Mucosa of rectum (tissue), 2 donors: ENCODE measurements around the gene LRP6.

Experiments
- H3K27ac ChIP-seq, 2 donors: one replicate each; pipeline ENCODE4 v1.7.0; 2013; ENCODE audit warnings: inconsistent platforms in 2 of 2, low read depth in 2 of 2, low read length in 2 of 2
- H3K27me3 ChIP-seq, 2 donors: one replicate each; pipeline ENCODE4 v1.7.0; 2013; ENCODE audit warnings: low read length in 2 of 2; ENCODE audit not compliant: control insufficient read depth in 2 of 2, insufficient read depth in 2 of 2
- H3K36me3 ChIP-seq, 2 donors: one replicate each; pipeline ENCODE4 v1.7.0; 2013; ENCODE audit warnings: low read length in 2 of 2; ENCODE audit not compliant: control insufficient read depth in 2 of 2, insufficient read depth in 2 of 2
- H3K4me1 ChIP-seq, 2 donors: one replicate each; pipeline ENCODE4 v1.7.0; 2013; ENCODE audit warnings: low read length in 2 of 2, mild to moderate bottlenecking in 1 of 2; ENCODE audit not compliant: control insufficient read depth in 2 of 2, insufficient read depth in 2 of 2
- H3K4me3 ChIP-seq, 2 donors: one replicate each; pipeline ENCODE4 v1.7.0; 2013; ENCODE audit warnings: low read length in 2 of 2
- H3K9ac ChIP-seq, 2 donors: one replicate each; pipeline ENCODE4 v1.7.0; 2013; ENCODE audit warnings: low read length in 2 of 2, low read depth in 1 of 2, mild to moderate bottlenecking in 1 of 2
- H3K9me3 ChIP-seq, 2 donors: one replicate each; pipeline ENCODE4 v1.7.0; 2013; ENCODE audit warnings: low read length in 2 of 2; ENCODE audit not compliant: control insufficient read depth in 2 of 2
- donor health status: healthy.
- donor health status: Normal muscosa, but diverticular disease.

Gene LRP6

DNA sequence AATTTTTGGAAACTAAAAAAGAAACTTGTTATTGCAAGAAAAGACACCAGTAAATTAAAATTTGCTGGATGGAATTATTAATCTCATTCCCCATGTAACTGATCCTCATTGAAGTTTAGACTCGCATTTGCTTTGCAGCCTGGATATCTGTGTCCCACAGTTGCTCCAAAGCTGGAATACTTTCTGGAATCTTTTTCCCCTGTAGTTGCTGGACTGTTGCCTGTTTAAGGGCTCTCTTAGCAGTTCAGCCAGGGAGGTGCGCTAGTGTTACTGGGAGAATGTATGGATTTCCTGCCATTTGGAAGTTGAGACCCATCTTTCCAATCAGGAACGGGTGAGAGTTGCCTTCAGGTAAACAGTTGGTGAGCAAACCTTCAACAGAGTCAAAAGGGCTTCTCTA, 175.8 kb downstream of the LRP6 start:
- no peaks in the 10 kb centered on the region for H3K27me3 ChIP-seq
- peaks cover 0 to 2% of the 10 kb centered on the region in 2 donors for H3K4me1 ChIP-seq
- H3K9me3 ChIP-seq, result no peaks in the 10 kb centered on the region
- H3K4me3 ChIP-seq, result no peak overlapping the region
- no peak overlapping the region for H3K27ac ChIP-seq
- H3K9ac ChIP-seq, result no peak overlapping the region
- peaks cover 22 to 24% of the 10 kb centered on the region in 2 donors for H3K36me3 ChIP-seq

DNA sequence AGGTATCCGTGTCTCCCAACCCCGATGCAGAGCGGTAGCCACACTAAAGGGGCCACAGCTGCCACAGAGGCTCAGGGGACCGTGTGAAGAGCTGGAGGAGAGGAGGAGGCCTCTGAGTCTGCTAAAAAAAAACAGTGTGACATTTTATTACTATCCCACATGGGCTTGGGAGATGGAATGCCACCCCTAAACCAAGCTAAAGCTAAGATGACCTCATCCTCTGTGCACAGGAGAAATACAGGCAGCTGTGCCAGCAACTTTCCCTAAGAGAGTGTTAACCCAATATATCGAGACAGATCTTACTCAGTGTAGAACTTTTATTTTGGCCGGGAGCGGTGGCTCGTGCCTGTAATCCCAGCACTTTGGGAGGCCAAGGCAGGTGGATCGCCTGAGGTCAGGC, 178.1 kb downstream of the LRP6 start:
- H3K4me1 ChIP-seq, result peaks cover 0 to 11% of the 10 kb centered on the region in 2 donors
- H3K9me3 ChIP-seq, result no peaks in the 10 kb centered on the region
- no peak overlapping the region for H3K9ac ChIP-seq
- no peaks in the 10 kb centered on the region for H3K27me3 ChIP-seq
- no peak overlapping the region for H3K4me3 ChIP-seq
- H3K36me3 ChIP-seq, result peaks cover 9 to 19% of the 10 kb centered on the region in 2 donors
- H3K27ac ChIP-seq, result no peak overlapping the region

DNA sequence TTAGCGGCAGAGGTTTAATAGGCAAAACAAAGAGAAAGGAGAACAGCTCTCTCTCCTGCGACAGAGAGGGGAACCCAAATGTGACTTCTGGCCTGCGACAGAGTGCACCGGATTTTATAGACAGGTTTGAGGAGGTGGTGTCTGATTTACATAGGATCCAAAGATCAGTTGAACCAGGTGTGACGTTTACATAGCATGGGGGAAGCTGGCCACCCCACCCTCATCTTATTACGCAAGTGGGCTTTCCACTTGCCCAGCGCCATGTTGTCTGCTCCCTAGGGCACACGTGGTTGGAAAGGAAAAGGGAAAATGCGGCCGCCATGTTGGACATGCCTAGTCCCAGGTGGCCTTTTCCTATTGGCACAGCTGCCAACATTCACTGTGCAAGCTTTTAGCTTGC, 178.7 kb downstream of the LRP6 start:
- Histone ChIP-seq H3K9me3 (no peaks in the 10 kb centered on the region), H3K27ac (no peak overlapping the region), H3K4me1 (peaks cover 0 to 11% of the 10 kb centered on the region in 2 donors), H3K4me3 (no peak overlapping the region), H3K27me3 (no peaks in the 10 kb centered on the region), H3K9ac (no peak overlapping the region), H3K36me3 (peaks cover 9 to 19% of the 10 kb centered on the region in 2 donors)

DNA sequence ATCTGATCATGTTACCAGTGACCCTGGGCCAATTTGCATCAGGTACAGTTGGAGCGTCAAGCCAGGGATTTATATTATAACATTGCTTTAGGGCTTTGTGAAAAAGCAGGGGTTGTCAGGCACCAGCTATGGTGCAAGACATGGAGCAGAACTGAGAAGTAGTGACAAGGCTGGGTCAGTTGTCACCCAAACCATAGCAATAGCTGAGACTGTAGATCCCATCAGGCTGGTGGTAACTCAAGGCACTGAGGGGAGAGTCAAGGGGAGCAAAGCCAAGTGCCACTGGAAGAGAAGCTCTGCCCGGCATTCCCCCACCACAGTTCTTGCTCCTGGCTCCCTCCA, 179.2 kb downstream of the LRP6 start:
- H3K9me3 ChIP-seq, result no peaks in the 10 kb centered on the region
- H3K27me3 ChIP-seq, result no peaks in the 10 kb centered on the region
- peaks cover 0 to 11% of the 10 kb centered on the region in 2 donors for H3K4me1 ChIP-seq
- H3K36me3 ChIP-seq, result peaks cover 9 to 19% of the 10 kb centered on the region in 2 donors
- no peak overlapping the region for H3K4me3 ChIP-seq
- no peak overlapping the region for H3K9ac ChIP-seq
- no peak overlapping the region for H3K27ac ChIP-seq

DNA sequence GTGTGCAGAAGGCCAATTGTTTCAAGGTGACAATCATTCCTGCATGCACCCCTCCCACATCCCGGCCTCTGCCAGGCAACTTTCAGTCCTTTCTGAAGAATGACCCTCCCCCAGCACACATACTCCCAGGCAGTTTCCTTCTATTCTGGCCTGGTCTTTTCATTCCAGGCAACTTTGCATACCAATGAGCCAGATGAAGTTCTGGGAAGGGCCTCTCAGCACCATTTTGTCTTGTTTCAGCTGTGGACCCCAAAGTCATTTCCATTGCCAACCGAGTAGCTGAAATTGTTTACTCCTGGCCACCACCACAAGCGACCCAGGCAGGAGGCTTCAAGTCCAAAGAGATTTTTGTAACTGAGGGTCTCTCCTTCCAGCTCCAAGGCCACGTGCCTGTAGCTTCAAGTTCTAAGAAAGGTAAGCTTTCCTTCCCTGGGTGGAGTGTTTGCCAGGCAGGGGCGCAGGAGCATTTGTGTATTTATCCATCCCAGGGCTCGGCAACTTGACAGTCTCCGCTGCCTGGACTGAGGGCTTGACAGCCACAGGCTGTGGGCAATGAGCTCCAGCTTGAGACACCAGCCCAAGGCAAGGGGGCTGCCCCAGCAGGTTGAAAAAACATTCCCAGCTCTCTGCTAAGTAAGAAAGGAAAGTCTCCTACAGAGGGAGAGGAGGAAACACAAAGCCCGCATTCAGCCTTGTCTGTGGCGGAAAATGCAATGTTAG, 179.7 kb downstream of the LRP6 start:
- H3K9ac ChIP-seq, result no peak overlapping the region
- H3K27me3 ChIP-seq, result no peaks in the 10 kb centered on the region
- H3K4me3 ChIP-seq, result no peak overlapping the region
- H3K36me3 ChIP-seq, result peaks cover 9 to 19% of the 10 kb centered on the region in 2 donors
- H3K9me3 ChIP-seq, result no peaks in the 10 kb centered on the region
- peaks cover 3 to 15% of the 10 kb centered on the region in 2 donors for H3K4me1 ChIP-seq
- no peak overlapping the region for H3K27ac ChIP-seq

DNA sequence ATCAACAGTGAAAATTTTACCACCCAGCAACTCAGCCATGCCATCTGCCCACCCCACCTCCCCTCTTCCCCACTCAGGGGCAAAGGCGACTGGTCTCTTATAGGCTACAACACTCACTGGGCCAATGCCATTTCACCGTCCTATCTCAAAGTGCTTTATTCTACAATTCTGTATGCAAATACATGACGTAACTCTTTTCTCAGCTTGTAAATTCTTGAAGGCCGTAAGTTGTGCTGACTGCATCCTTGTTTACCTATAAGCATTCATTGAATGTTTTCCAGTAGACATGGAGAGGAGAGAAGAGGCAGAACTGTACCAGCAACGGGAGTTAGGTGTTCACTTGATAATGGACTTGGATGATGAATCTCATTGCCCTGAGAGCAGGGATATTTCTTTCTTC, 180.5 kb downstream of the LRP6 start:
- Histone ChIP-seq H3K36me3 (peaks cover 9 to 16% of the 10 kb centered on the region in 2 donors), H3K9ac (no peak overlapping the region), H3K4me3 (no peak overlapping the region), H3K9me3 (no peaks in the 10 kb centered on the region), H3K27me3 (no peaks in the 10 kb centered on the region), H3K27ac (peak overlapping the region in 1 of 2 donors; percentile 46), H3K4me1 (peaks cover 3 to 18% of the 10 kb centered on the region in 2 donors)

DNA sequence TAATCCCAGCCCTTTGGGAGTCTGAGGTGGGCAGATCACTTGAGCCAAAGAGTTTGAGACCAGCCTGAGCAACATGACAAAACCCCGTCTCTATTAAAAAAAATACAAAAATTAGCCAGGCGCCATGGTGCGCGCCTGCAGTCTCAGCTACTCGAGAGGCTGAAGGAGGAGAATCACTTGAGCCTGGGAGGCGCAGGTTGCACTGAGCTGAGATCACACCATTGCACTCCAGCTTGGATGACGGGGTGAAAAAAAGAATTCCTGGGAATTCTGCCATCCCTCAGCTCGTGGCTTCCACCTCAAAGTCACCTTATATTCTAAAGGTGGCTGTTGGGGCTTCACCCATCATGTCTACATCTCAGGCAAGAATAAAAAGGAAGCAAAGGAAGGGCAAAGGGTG, 183.2 kb downstream of the LRP6 start:
- Histone ChIP-seq H3K36me3 (peaks cover 13 to 15% of the 10 kb centered on the region in 2 donors), H3K4me3 (no peak overlapping the region), H3K9me3 (no peaks in the 10 kb centered on the region), H3K9ac (no peak overlapping the region), H3K27ac (no peak overlapping the region), H3K27me3 (no peaks in the 10 kb centered on the region), H3K4me1 (peaks cover 3 to 18% of the 10 kb centered on the region in 2 donors)

DNA sequence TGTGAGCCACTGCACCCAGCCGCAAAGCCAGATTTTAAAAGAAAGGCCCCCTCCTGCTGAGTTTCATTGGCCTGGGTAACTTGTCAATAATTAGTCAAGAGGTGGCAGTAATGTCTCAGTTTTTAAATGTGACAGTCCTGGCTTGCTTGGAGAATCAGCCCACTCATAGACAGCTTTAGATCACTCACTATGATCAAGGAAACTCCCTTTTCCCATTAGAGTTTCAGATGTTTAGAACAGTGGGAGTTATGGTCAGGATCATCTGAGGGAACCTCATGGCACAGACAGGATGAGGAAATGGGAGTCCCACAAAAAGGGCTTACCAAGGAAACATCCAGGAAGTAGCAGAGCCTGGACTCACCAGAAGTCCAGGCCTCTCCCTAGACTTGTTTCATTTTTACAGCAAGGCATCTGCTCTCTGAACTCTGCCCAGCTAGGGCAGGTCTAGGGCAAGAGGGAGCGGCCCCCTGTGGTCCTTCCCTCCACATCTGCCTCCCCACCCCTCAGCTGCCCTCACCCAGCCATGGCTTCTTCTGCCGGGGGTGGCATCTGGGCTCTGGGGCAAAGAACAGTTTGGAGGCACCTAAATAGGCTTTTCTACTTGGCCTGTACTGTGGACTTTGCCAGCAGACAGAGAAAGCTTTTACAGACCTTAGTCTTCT, 184.9 kb downstream of the LRP6 start:
- Histone ChIP-seq H3K9ac (peak overlapping the region in 1 of 2 donors; percentile 3), H3K36me3 (peaks cover 8 to 10% of the 10 kb centered on the region in 2 donors), H3K4me3 (no peak overlapping the region), H3K27me3 (no peaks in the 10 kb centered on the region), H3K4me1 (peaks cover 3 to 18% of the 10 kb centered on the region in 2 donors), H3K9me3 (no peaks in the 10 kb centered on the region), H3K27ac (peak overlapping the region; percentile 69 to 75)

DNA sequence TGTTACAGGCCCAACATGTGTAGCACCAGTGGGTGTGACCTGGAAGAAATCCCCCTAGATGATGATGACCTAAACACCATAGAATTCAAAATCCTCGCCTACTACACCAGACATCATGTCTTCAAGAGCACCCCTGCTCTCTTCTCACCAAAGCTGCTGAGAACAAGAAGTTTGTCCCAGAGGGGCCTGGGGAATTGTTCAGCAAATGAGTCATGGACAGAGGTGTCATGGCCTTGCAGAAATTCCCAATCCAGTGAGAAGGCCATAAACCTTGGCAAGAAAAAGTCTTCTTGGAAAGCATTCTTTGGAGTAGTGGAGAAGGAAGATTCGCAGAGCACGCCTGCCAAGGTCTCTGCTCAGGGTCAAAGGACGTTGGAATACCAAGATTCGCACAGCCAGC, 187.6 kb downstream of the LRP6 start:
- Histone ChIP-seq H3K4me1 (peaks cover 3 to 7% of the 10 kb centered on the region in 2 donors), H3K4me3 (no peak overlapping the region)

DNA sequence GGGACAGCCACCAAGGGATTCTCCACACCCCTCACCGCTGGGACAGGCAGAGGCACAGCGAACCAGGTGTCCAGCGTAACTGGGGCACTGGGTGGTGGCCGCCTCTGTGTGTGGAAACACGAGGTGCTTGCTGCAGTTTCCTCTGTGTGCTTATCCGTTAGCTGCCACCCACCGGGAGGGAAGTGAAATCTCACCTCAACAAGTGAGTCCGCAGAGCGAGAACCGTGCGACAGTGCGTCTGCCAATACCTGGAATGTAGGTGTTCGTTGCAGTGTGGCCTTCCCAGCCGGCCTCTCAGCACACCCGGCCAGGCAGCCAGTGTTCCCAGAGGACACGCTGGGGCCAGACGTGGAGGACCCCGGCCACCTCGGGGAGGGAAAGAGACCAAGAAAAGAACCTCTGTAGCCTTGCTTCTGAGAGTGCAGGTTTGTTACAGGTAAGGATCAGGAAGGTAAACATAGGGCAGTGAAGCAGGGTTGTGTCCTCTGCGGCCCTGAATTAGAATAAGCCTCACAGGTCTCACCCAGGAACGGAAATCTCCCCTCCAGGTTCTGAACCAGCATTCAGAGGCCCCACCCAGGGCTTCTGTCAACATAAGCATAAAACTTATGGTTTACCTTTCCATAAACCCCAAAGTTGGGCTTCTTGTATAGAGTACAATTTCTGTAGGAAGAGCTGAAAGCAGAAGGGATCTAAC, 194.6 kb downstream of the LRP6 start:
- Histone ChIP-seq H3K4me1 (peaks cover 19 to 27% of the 10 kb centered on the region in 2 donors), H3K27me3 (no peaks in the 10 kb centered on the region), H3K27ac (peak overlapping the region; percentile 94), H3K36me3 (peaks cover 3 to 5% of the 10 kb centered on the region in 2 donors), H3K9ac (peak overlapping the region; percentile 70 to 88), H3K9me3 (no peaks in the 10 kb centered on the region), H3K4me3 (peak overlapping the region; percentile 71 to 88)

More for the DNA sequence above, 187.6 kb downstream of the LRP6 start:
- Histone ChIP-seq H3K27me3 (no peaks in the 10 kb centered on the region), H3K9me3 (no peaks in the 10 kb centered on the region), H3K9ac (no peak overlapping the region), H3K27ac (no peak overlapping the region), H3K36me3 (peaks cover 9 to 12% of the 10 kb centered on the region in 2 donors)
